OCI-LY1 (cell line): ENCODE measurements around the gene DDC.

Source experiments
- H2AFZ ChIP-seq: fragments of 200-600 bp; sonication (generic), shearing (Covaris generic); 2 replicates; pipeline ENCODE4 v1.6.0; 2014; ENCODE audit warnings: antibody characterized with exemption, mild to moderate bottlenecking, low read length
- H3F3A ChIP-seq: fragments of 200-600 bp; sonication (generic), shearing (Covaris generic); 2 replicates; pipeline ENCODE4 v1.6.0; 2014; ENCODE audit warnings: mild to moderate bottlenecking, antibody characterized with exemption, low read length, moderate library complexity; ENCODE audit not compliant: insufficient read depth
- H3K27ac ChIP-seq: fragments of 200-600 bp; sonication (generic); 2 replicates; pipeline ENCODE4 v1.5.1; 2014; ENCODE audit warnings: low read length, mixed run types, mild to moderate bottlenecking, low read depth; ENCODE audit not compliant: poor library complexity, severe bottlenecking
- H3K27me3 ChIP-seq: fragments of 200-600 bp; sonication (generic); 2 replicates; pipeline ENCODE4 v1.6.0; 2014; ENCODE audit warnings: antibody characterized with exemption, mild to moderate bottlenecking, low read length, moderate library complexity; ENCODE audit not compliant: insufficient read depth
- H3K36me3 ChIP-seq: fragments of 200-600 bp; sonication (generic); 2 replicates; pipeline ENCODE4 v1.6.1; 2014; ENCODE audit warnings: mild to moderate bottlenecking, antibody characterized with exemption, low read length, moderate library complexity, mixed read lengths; ENCODE audit not compliant: insufficient read depth
- H3K4me1 ChIP-seq: fragments of 200-600 bp; sonication (generic); 2 replicates; pipeline ENCODE4 v1.5.1; 2014; ENCODE audit warnings: mild to moderate bottlenecking, low read length, moderate library complexity; ENCODE audit not compliant: insufficient read depth, severe bottlenecking
- H3K4me2 ChIP-seq: fragments of 200-600 bp; sonication (generic), shearing (Covaris generic); 2 replicates; pipeline ENCODE4 v1.6.1; 2014; ENCODE audit warnings: low read length
- H3K4me3 ChIP-seq: fragments of 200-600 bp; sonication (generic); 2 replicates; pipeline ENCODE4 v1.5.1; 2014; ENCODE audit warnings: low read length, low read depth, mild to moderate bottlenecking, mixed read lengths; ENCODE audit not compliant: poor library complexity, severe bottlenecking
- H3K79me2 ChIP-seq: fragments of 200-600 bp; shearing (Covaris generic); 2 replicates; pipeline ENCODE4 v1.6.1; 2016; ENCODE audit warnings: mixed run types, low read length, mixed read lengths; ENCODE audit not compliant: insufficient read depth
- H3K9ac ChIP-seq: fragments of 200-600 bp; sonication (generic), shearing (Covaris generic); 2 replicates; pipeline ENCODE4 v1.6.1; 2014; ENCODE audit warnings: mild to moderate bottlenecking, low read length, mixed read lengths
- H3K9me2 ChIP-seq: fragments of 200-600 bp; sonication (generic), shearing (Covaris generic); 2 replicates; pipeline ENCODE4 v1.6.1; 2014; ENCODE audit warnings: low read depth, mild to moderate bottlenecking, low read length, mixed read lengths
- H3K9me3 ChIP-seq: fragments of 200-600 bp; shearing (Covaris generic); 2 replicates; pipeline ENCODE4 v1.6.1; 2014; ENCODE audit warnings: low read length, mixed read lengths
- H4K20me1 ChIP-seq: fragments of 200-600 bp; sonication (generic), shearing (Covaris generic); 2 replicates; pipeline ENCODE4 v1.6.0; 2016; ENCODE audit warnings: mild to moderate bottlenecking, low read length; ENCODE audit not compliant: insufficient read depth
- CTCF ChIP-seq: fragments of 200-600 bp; sonication (generic), shearing (Covaris generic); IDR thresholded peaks from 2 replicates; pipeline ENCODE4 v1.5.1; 2017; ENCODE audit warnings: mild to moderate bottlenecking, antibody characterized with exemption, low read length, moderate library complexity, mixed read lengths
- EZH2 ChIP-seq: fragments of 200-600 bp; sonication (generic), shearing (Covaris generic); IDR thresholded peaks from 2 replicates; pipeline ENCODE4 v1.8.0; 2017; ENCODE audit warnings: borderline replicate concordance, mixed run types, mild to moderate bottlenecking, antibody characterized with exemption, low read length, moderate library complexity, mixed read lengths

DDC gene

GRCh38 chr7:50567715-50568261 is 2.6 kb upstream of the DDC start:
- no peaks in the 10 kb centered on the region for H3K79me2 ChIP-seq
- no peak overlapping the region for H3K27ac ChIP-seq
- H3K9me2 ChIP-seq = no peaks in the 10 kb centered on the region
- no peaks in the 10 kb centered on the region for H3F3A ChIP-seq
- H3K9me3 ChIP-seq = no peaks in the 10 kb centered on the region
- no peak overlapping the region for H3K9ac ChIP-seq
- 0 out of 2 replicates have a peak, but pooled peaks cover 8% of the 10 kb centered on the region for H3K27me3 ChIP-seq
- no peaks in the 10 kb centered on the region for H3K36me3 ChIP-seq
- H4K20me1 ChIP-seq = no peaks in the 10 kb centered on the region
- no peak overlapping the region for H3K4me3 ChIP-seq
- no peak overlapping the region for H2AFZ ChIP-seq
- no peak overlapping the region for H3K4me2 ChIP-seq
- no peaks in the 10 kb centered on the region for H3K4me1 ChIP-seq
- no peak for TF ChIP-seq EZH2
- TF ChIP-seq CTCF = no peak

GRCh38 chr7:50565977-50566376 is 772 bp upstream of the DDC start:
- no peak overlapping the region for H3K4me2 ChIP-seq
- no peak overlapping the region for H3K27ac ChIP-seq
- H2AFZ ChIP-seq = no peak overlapping the region
- no peaks in the 10 kb centered on the region for H3K79me2 ChIP-seq
- H3K36me3 ChIP-seq = no peaks in the 10 kb centered on the region
- no peaks in the 10 kb centered on the region for H3K9me2 ChIP-seq
- H3K4me1 ChIP-seq = no peaks in the 10 kb centered on the region
- no peaks in the 10 kb centered on the region for H4K20me1 ChIP-seq
- H3K9ac ChIP-seq = no peak overlapping the region
- no peaks in the 10 kb centered on the region for H3K9me3 ChIP-seq
- H3F3A ChIP-seq = no peaks in the 10 kb centered on the region
- H3K4me3 ChIP-seq = no peak overlapping the region
- no peak for TF ChIP-seq EZH2
- no peak for TF ChIP-seq CTCF
- H3K27me3 ChIP-seq = 0 out of 2 replicates have a peak, but pooled peaks cover 8% of the 10 kb centered on the region

GRCh38 chr7:50565559-50565916 is 333 bp upstream of the DDC start:
- TF ChIP-seq CTCF (no peak), EZH2 (no peak)
- Histone ChIP-seq H3F3A (no peaks in the 10 kb centered on the region), H4K20me1 (no peaks in the 10 kb centered on the region), H3K27ac (no peak overlapping the region), H3K9ac (no peak overlapping the region), H3K4me2 (no peak overlapping the region), H3K4me1 (no peaks in the 10 kb centered on the region), H3K4me3 (no peak overlapping the region), H3K79me2 (no peaks in the 10 kb centered on the region), H3K36me3 (no peaks in the 10 kb centered on the region), H3K9me3 (no peaks in the 10 kb centered on the region), H3K9me2 (no peaks in the 10 kb centered on the region), H2AFZ (no peak overlapping the region), H3K27me3 (0 out of 2 replicates have a peak, but pooled peaks cover 8% of the 10 kb centered on the region)
